H9 (cell line): ENCODE results near the gene SRSF2. TPM values are rescaled to one million over a fixed set of nuclear protein-coding genes. Genes with fewer than 3 reads are reported as not detected.
A peak's percentile ranks its signal among the peaks of the same experiment; 100 is the strongest.

ENCODE experiments used
- DNase-seq: peaks from one replicate; pipeline ENCODE4 v3.0.0-alpha.2; 2017
- H2AFZ ChIP-seq: one replicate; pipeline ENCODE4 v1.6.1; 2013; ENCODE audit warnings: mild to moderate bottlenecking, low read length, control low read depth, moderate library complexity
- H2AK5ac ChIP-seq: 2 replicates; pipeline ENCODE4 v1.6.1; 2013; ENCODE audit warnings: low read length, control low read depth, mixed read lengths; ENCODE audit not compliant: insufficient read length
- H2BK120ac ChIP-seq: one replicate; pipeline ENCODE4 v1.6.1; 2013; ENCODE audit warnings: low read depth, mild to moderate bottlenecking, low read length, control low read depth, inconsistent platforms; ENCODE audit not compliant: poor library complexity, severe bottlenecking
- H2BK12ac ChIP-seq: 2 replicates; pipeline ENCODE4 v1.6.1; 2013; ENCODE audit warnings: low read length, control low read depth, mixed read lengths, low read depth; ENCODE audit not compliant: insufficient read length
- H2BK15ac ChIP-seq: 2 replicates; pipeline ENCODE4 v1.6.1; 2013; ENCODE audit warnings: low read depth, low read length, control low read depth
- H2BK20ac ChIP-seq: one replicate; pipeline ENCODE4 v1.6.1; 2013; ENCODE audit warnings: low read depth, mild to moderate bottlenecking, low read length, control low read depth, inconsistent platforms; ENCODE audit not compliant: poor library complexity, severe bottlenecking
- H2BK5ac ChIP-seq: 2 replicates; pipeline ENCODE4 v1.6.1; 2013; ENCODE audit warnings: low read length, control low read depth, mixed read lengths; ENCODE audit not compliant: insufficient read length
- H3K14ac ChIP-seq: 2 replicates; pipeline ENCODE4 v1.6.1; 2013; ENCODE audit warnings: low read length, control low read depth; ENCODE audit not compliant: insufficient read depth
- H3K18ac ChIP-seq: 2 replicates; pipeline ENCODE4 v1.6.1; 2013; ENCODE audit warnings: low read depth, mild to moderate bottlenecking, mixed read lengths, low read length, control low read depth; ENCODE audit not compliant: insufficient read length
- H3K23ac ChIP-seq: 2 replicates; pipeline ENCODE4 v1.6.1; 2013; ENCODE audit warnings: low read length, control low read depth, mixed read lengths, low read depth; ENCODE audit not compliant: insufficient read length
- H3K23me2 ChIP-seq: 2 replicates; pipeline ENCODE4 v1.6.1; 2013; ENCODE audit warnings: low read depth, mild to moderate bottlenecking, mixed read lengths, low read length, control low read depth; ENCODE audit not compliant: insufficient read length, poor library complexity, severe bottlenecking
- H3K27ac ChIP-seq: 2 replicates; pipeline ENCODE4 v1.5.1; 2013; ENCODE audit warnings: low read length, control low read depth, mixed read lengths, low read depth; ENCODE audit not compliant: insufficient read length
- H3K27me3 ChIP-seq: 2 replicates; pipeline ENCODE4 v1.6.1; 2013; ENCODE audit warnings: low read length, control low read depth, inconsistent platforms; ENCODE audit not compliant: insufficient read depth
- H3K4ac ChIP-seq: 2 replicates; pipeline ENCODE4 v1.6.1; 2013; ENCODE audit warnings: low read depth, mild to moderate bottlenecking, control low read depth, inconsistent platforms, low read length, moderate library complexity
- H3K4me1 ChIP-seq: 2 replicates; pipeline ENCODE4 v1.6.1; 2013; ENCODE audit warnings: low read length, control low read depth, inconsistent platforms; ENCODE audit not compliant: insufficient read depth
- H3K4me2 ChIP-seq: 2 replicates; pipeline ENCODE4 v1.6.1; 2013; ENCODE audit warnings: low read length, control low read depth, mixed read lengths; ENCODE audit not compliant: insufficient read length, insufficient read depth
- H3K56ac ChIP-seq: 2 replicates; pipeline ENCODE4 v1.6.1; 2013; ENCODE audit warnings: low read depth, mild to moderate bottlenecking, mixed read lengths, low read length, control low read depth; ENCODE audit not compliant: insufficient read length
- H3K79me1 ChIP-seq: 2 replicates; pipeline ENCODE4 v1.6.1; 2013; ENCODE audit warnings: low read depth, mild to moderate bottlenecking, moderate library complexity, low read length, control low read depth, inconsistent platforms; ENCODE audit not compliant: insufficient read depth, poor library complexity, severe bottlenecking
- H3K79me2 ChIP-seq: 2 replicates; pipeline ENCODE4 v1.6.1; 2013; ENCODE audit warnings: low read length, control low read depth, inconsistent platforms; ENCODE audit not compliant: insufficient read depth
- H3K9ac ChIP-seq: 2 replicates; pipeline ENCODE4 v1.6.1; 2013; ENCODE audit warnings: low read length, control low read depth, mixed read lengths; ENCODE audit not compliant: insufficient read length; ENCODE audit errors: extremely low read depth
- H3K9me3 ChIP-seq: one replicate; pipeline ENCODE4 v1.6.1; 2013; ENCODE audit warnings: low read depth, low read length, inconsistent platforms; ENCODE audit not compliant: control insufficient read depth
- H3T11ph ChIP-seq: one replicate; pipeline ENCODE4 v1.6.1; 2013; ENCODE audit warnings: mild to moderate bottlenecking, low read length, control low read depth, inconsistent platforms
- H4K20me1 ChIP-seq: one replicate; pipeline ENCODE4 v1.6.1; 2013; ENCODE audit not compliant: control insufficient read depth, insufficient read length, insufficient read depth
- H4K5ac ChIP-seq: 2 replicates; pipeline ENCODE4 v1.6.1; 2013; ENCODE audit warnings: low read depth, mild to moderate bottlenecking, mixed read lengths, low read length, control low read depth; ENCODE audit not compliant: insufficient read length
- H4K8ac ChIP-seq: replicated peaks from 2 replicates; pipeline ENCODE4 v1.6.1; 2013; ENCODE audit warnings: low read length, control low read depth, mixed read lengths, low read depth; ENCODE audit not compliant: insufficient read length
- H4K91ac ChIP-seq: 2 replicates; pipeline ENCODE4 v1.6.1; 2013; ENCODE audit warnings: low read depth, mild to moderate bottlenecking, moderate library complexity, mixed read lengths, low read length, control low read depth; ENCODE audit not compliant: insufficient read length
- H3K27ac Mint-ChIP-seq, 3 experiments: 2 replicates in 2 of 3; 3 replicates in 1 of 3; pipeline ENCODE4 v1.8.0; 2020 to 2021; ENCODE audit warnings: mixed read lengths in 3 of 3, mild to moderate bottlenecking in 1 of 3, moderate library complexity in 1 of 3
- H3K27me3 Mint-ChIP-seq: 2 replicates; pipeline ENCODE4 v1.8.0; 2021; ENCODE audit warnings: low read depth, mild to moderate bottlenecking, moderate library complexity, mixed read lengths
- H3K36me3 Mint-ChIP-seq, 3 experiments: 2 replicates in 2 of 3; 3 replicates in 1 of 3; pipeline ENCODE4 v1.8.0; 2020 to 2021; ENCODE audit warnings: low read depth in 3 of 3, mixed read lengths in 3 of 3; ENCODE audit not compliant: insufficient read depth in 1 of 3
- H3K4me1 Mint-ChIP-seq, 2 experiments: 2 replicates each; pipeline ENCODE4 v1.8.0; 2020; ENCODE audit warnings: mixed read lengths in 2 of 2
- H3K4me3 Mint-ChIP-seq, 2 experiments: 2 replicates in 1 of 2; 3 replicates in 1 of 2; pipeline ENCODE4 v1.8.0; 2020 to 2021; ENCODE audit warnings: mild to moderate bottlenecking in 2 of 2, mixed read lengths in 2 of 2, moderate library complexity in 1 of 2
- H3K9me3 Mint-ChIP-seq, 2 experiments: 2 replicates in 1 of 2; 3 replicates in 1 of 2; pipeline ENCODE4 v1.8.0; 2020; ENCODE audit warnings: mild to moderate bottlenecking in 2 of 2, mixed read lengths in 2 of 2, moderate library complexity in 1 of 2
- WGBS: extraction: QIAGEN DNeasy Blood & Tissue Kit; methylation state at CpG from one replicate; pipeline ENCODE4 v1.1.7; 2013; ENCODE audit warnings: missing lambda C conversion rate, low lambda C conversion rate, mixed read lengths; ENCODE audit not compliant: insufficient read length; ENCODE audit errors: extremely low coverage; 5-methylcytosine and 5-hydroxymethylcytosine counted together
- long read RNA-seq: library from polyadenylated mRNA; unstranded; transcript quantifications from one replicate; pipeline ENCODE4 v2.0.0, GENCODE V29; 2020
- total RNA-seq: library from RNA; stranded (reverse); gene quantifications from 2 replicates; pipeline ENCODE4 v1.2.1, GENCODE V29; 2021
- TF ChIP-seq, protein P1 (sequence below): fragments of 200-600 bp; sonication (generic); conservative IDR thresholded peaks from 3 replicates; pipeline ENCODE4 v1.8.0; 2021; ENCODE audit warnings: antibody characterized with exemption, mild to moderate bottlenecking

SRSF2 gene, protein sequence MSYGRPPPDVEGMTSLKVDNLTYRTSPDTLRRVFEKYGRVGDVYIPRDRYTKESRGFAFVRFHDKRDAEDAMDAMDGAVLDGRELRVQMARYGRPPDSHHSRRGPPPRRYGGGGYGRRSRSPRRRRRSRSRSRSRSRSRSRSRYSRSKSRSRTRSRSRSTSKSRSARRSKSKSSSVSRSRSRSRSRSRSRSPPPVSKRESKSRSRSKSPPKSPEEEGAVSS
- total RNA-seq, result 578 and 591 TPM in 2 replicates
- long read RNA-seq, transcript SRSF2-208 (4 exons, 1,359 nt), result minor isoform, 40 of 3,142 reads
- long read RNA-seq, transcript SRSF2-203 (2 exons, 2,885 nt), result minor isoform, 60 of 3,142 reads
- long read RNA-seq, transcript SRSF2-202 (3 exons, 1,927 nt), result major isoform, 2,915 of 3,142 reads
- long read RNA-seq, partial matches to known transcripts, result 40 of 3,142 reads
- long read RNA-seq, other reads (novel, unspliced or antisense), result 78 of 3,142 reads

DNA sequence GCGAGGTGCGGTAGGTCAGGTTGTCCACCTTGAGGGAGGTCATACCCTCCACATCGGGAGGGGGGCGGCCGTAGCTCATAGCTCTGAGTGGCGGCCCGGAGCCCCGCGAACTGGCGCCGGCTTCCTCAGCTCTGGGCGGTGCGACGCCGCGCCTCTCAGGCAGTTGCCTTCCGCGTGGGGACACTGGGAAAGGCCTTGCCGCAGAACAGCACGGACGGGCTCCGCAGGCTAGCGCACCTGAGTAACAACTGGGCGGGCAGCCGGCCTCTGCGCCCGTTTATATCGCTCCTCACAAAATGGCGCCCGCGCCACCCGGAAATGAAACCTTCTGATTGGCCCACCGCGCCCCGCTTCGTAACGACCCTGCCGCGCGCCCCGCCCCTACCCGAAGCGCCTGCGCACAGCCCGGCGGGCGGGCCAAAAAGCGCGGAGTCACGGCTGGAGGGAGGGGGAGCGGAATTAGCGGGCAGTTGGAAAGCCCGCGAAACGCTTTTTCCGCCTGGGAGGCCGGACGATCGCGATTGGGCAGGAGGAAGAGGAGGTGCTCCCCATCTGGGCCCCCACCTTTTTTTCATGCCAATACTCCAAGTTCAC, at the start of gene SRSF2:
SRSF2 (minus strand) TSS at position 250 of the 594 bp plus-strand sequence; CDS start at position 79, 171 bp downstream.
- peak within 1 kb of the TSS; percentile 96 for H3K9ac ChIP-seq
- peak within 1 kb of the TSS; percentile 78 for H3K27ac ChIP-seq
- peaks cover 17% of the 10 kb centered on the region; the same call in 1 of the 2 replicates for H3K79me2 ChIP-seq
- TF ChIP-seq, protein P1, sequence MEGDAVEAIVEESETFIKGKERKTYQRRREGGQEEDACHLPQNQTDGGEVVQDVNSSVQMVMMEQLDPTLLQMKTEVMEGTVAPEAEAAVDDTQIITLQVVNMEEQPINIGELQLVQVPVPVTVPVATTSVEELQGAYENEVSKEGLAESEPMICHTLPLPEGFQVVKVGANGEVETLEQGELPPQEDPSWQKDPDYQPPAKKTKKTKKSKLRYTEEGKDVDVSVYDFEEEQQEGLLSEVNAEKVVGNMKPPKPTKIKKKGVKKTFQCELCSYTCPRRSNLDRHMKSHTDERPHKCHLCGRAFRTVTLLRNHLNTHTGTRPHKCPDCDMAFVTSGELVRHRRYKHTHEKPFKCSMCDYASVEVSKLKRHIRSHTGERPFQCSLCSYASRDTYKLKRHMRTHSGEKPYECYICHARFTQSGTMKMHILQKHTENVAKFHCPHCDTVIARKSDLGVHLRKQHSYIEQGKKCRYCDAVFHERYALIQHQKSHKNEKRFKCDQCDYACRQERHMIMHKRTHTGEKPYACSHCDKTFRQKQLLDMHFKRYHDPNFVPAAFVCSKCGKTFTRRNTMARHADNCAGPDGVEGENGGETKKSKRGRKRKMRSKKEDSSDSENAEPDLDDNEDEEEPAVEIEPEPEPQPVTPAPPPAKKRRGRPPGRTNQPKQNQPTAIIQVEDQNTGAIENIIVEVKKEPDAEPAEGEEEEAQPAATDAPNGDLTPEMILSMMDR, result no peak
- peak within 1 kb of the TSS; percentile 79 for H4K91ac ChIP-seq
- peak within 1 kb of the TSS; percentile 97 for H2BK12ac ChIP-seq
- Mint-ChIP-seq H3K4me3 (peak within 1 kb of the TSS; percentile 99 to 100), H3K4me1 (peaks cover 29 to 34% of the 10 kb centered on the region in 2 experiments), H3K27me3 (peaks cover 2% of the 10 kb centered on the region), H3K9me3 (peaks cover 3 to 7% of the 10 kb centered on the region in 2 experiments; a peak in 2 of 5 replicates), H3K27ac (peak within 1 kb of the TSS; percentile 100), H3K36me3 (peaks cover 39 to 58% (median 43%) of the 10 kb centered on the region in 3 experiments)
- no CpG with 5 or more reads among the region's 60 CpGs for WGBS
- no peak within 1 kb of the TSS for H2BK20ac ChIP-seq
- no peak within 1 kb of the TSS for H2BK15ac ChIP-seq
- peak within 1 kb of the TSS; percentile 84 for H2BK5ac ChIP-seq
- DNase-seq, result peak; percentile 100
- peak within 1 kb of the TSS; percentile 99 for H3K14ac ChIP-seq
- peak within 1 kb of the TSS; percentile 99 for H3K18ac ChIP-seq
- H3K9me3 ChIP-seq, result no peaks in the 10 kb centered on the region
- peak within 1 kb of the TSS; percentile 71 for H3K4ac ChIP-seq
- H3K4me1 ChIP-seq, result no peaks in the 10 kb centered on the region
- H4K20me1 ChIP-seq, result no peaks in the 10 kb centered on the region
- H3K23ac ChIP-seq, result peak within 1 kb of the TSS; percentile 20
- H3K23me2 ChIP-seq, result no peaks in the 10 kb centered on the region
- H3K79me1 ChIP-seq, result no peaks in the 10 kb centered on the region
- peak within 1 kb of the TSS; percentile 73 for H4K5ac ChIP-seq
- H2BK120ac ChIP-seq, result peak within 1 kb of the TSS; percentile 93
- H3K4me2 ChIP-seq, result peak within 1 kb of the TSS; percentile 71
- H3K27me3 ChIP-seq, result no peaks in the 10 kb centered on the region
- H4K8ac ChIP-seq, result no peak within 1 kb of the TSS
- no peak within 1 kb of the TSS for H2AK5ac ChIP-seq
- H2AFZ ChIP-seq, result no peak within 1 kb of the TSS
- H3T11ph ChIP-seq, result peak within 1 kb of the TSS; percentile 98
- peak within 1 kb of the TSS; percentile 93 for H3K56ac ChIP-seq
